Karpas-422 (cell line): ENCODE data around the gene CFAP210. TPM values are rescaled to one million over a fixed set of nuclear protein-coding genes. Genes with fewer than 3 reads are reported as not detected.
"Not testable (repeated sequence)": the region's sequence is repeated elsewhere in the genome, so short reads cannot be mapped to it uniquely, and the experiment has no call there.

Experiments used
- DNase-seq: peaks from one replicate; pipeline ENCODE4 v3.0.0-alpha.2; 2015
- H2AFZ ChIP-seq: fragments of 200-600 bp; sonication (generic); 2 replicates; pipeline ENCODE4 v1.6.1; 2014; ENCODE audit warnings: antibody characterized with exemption, low read length, mixed read lengths
- H3K27ac ChIP-seq: fragments of 200-600 bp; sonication (generic); 2 replicates; pipeline ENCODE4 v1.5.1; 2014; ENCODE audit warnings: mild to moderate bottlenecking, low read length, moderate library complexity
- H3K27me3 ChIP-seq: fragments of 200-600 bp; sonication (generic); 2 replicates; pipeline ENCODE4 v1.6.1; 2014; ENCODE audit warnings: low read length, mixed read lengths
- H3K36me3 ChIP-seq: fragments of 200-600 bp; sonication (generic); 2 replicates; pipeline ENCODE4 v1.6.1; 2014; ENCODE audit warnings: low read length, mixed read lengths; ENCODE audit not compliant: insufficient read depth
- H3K4me1 ChIP-seq: fragments of 200-600 bp; sonication (generic); 2 replicates; pipeline ENCODE4 v1.6.1; 2014; ENCODE audit warnings: mild to moderate bottlenecking, low read length, mixed read lengths
- H3K4me2 ChIP-seq: fragments of 200-600 bp; sonication (generic); 2 replicates; pipeline ENCODE4 v1.6.1; 2014; ENCODE audit warnings: low read length, low read depth, mild to moderate bottlenecking; ENCODE audit not compliant: poor library complexity, severe bottlenecking
- H3K4me3 ChIP-seq: fragments of 200-600 bp; sonication (generic); 2 replicates; pipeline ENCODE4 v1.5.1; 2014; ENCODE audit warnings: mild to moderate bottlenecking, antibody characterized with exemption, low read length, mixed read lengths
- H3K79me2 ChIP-seq: fragments of 200-600 bp; sonication (generic); 2 replicates; pipeline ENCODE4 v1.6.1; 2014; ENCODE audit warnings: mild to moderate bottlenecking, low read length, mixed read lengths
- H3K9ac ChIP-seq: fragments of 200-600 bp; sonication (generic); 2 replicates; pipeline ENCODE4 v1.6.0; 2014; ENCODE audit warnings: low read length
- H3K9me2 ChIP-seq: fragments of 200-600 bp; sonication (generic), shearing (Covaris generic); replicated peaks from 2 replicates; pipeline ENCODE4 v1.6.0; 2014; ENCODE audit warnings: mild to moderate bottlenecking, low read length, moderate library complexity; ENCODE audit not compliant: insufficient read depth
- H3K9me3 ChIP-seq: fragments of 300-700, 200-600 bp; sonication (generic); 2 replicates; pipeline ENCODE4 v1.6.1; 2014; ENCODE audit warnings: low read length, mixed read lengths
- H4K20me1 ChIP-seq: fragments of 200-600 bp; sonication (generic); 2 replicates; pipeline ENCODE4 v1.6.1; 2014; ENCODE audit warnings: mild to moderate bottlenecking, antibody characterized with exemption, low read length, low read depth; ENCODE audit not compliant: insufficient read depth
- small RNA-seq: library from RNA; depleted of rRNA; stranded (forward); fragments of <200 nt; gene quantifications from one replicate; pipeline ENCODE3, GENCODE V24; 2014
- total RNA-seq: library from RNA; depleted of rRNA; stranded (reverse); fragments of >200 nt; shearing (Covaris generic); gene quantifications from 2 replicates; pipeline ENCODE4 v1.2.3, GENCODE V29; 2014; ENCODE audit warnings: low replicate concordance; rRNA removed

Gene CFAP210
- total RNA-seq, 1 experiment from 2014 or later, result 0.07 TPM

DNA sequence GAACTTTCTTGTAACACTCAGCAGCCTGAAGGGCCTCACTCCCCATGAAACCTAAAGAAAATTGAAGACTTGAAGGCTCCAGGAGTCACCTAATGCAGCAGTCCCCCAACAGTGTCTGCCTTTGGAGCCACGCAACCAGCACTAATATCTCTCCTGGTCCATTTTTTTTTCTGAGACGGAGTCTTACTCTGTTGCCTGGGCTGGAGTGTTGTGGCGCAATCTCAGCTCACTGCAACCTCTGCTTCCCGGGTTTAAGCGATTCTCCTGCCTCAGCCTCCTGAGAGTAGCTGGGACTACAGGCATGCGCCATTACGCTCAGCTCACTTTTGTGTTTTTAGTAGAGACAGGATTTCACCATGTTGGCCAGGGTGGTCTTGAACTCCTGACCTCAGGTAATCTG is 97.7 kb downstream of the CFAP210 start:
- not testable (repeated sequence) for H3K27me3 ChIP-seq, H3K36me3 ChIP-seq, H3K4me2 ChIP-seq, DNase-seq, H4K20me1 ChIP-seq, H3K9ac ChIP-seq, H3K27ac ChIP-seq, H2AFZ ChIP-seq, H3K9me2 ChIP-seq, H3K9me3 ChIP-seq, H3K4me1 ChIP-seq, H3K4me3 ChIP-seq
- peaks cover 98% of the 10 kb centered on the region for H3K79me2 ChIP-seq

Small RNA genes within 50 kb of the gene (small RNA-seq; reads per million reads assigned to genes)
- gene RF00432, result not detected

Other genes with a start within 250 kb of the CFAP210 start
- 2.0 and 4.2 TPM in 2 replicates for gene BBS5, start 214.9 kb downstream of the CFAP210 start, total RNA-seq
- 0.07 TPM in 1 of 2 replicates, not detected in the other for gene KLHL41, start 184.7 kb downstream of the CFAP210 start, total RNA-seq
- 28.7 and 46.6 TPM in 2 replicates for gene FASTKD1, start 120.5 kb downstream of the CFAP210 start, total RNA-seq
- gene PPIG, start 110.1 kb downstream of the CFAP210 start, total RNA-seq, result 25.0 and 37.5 TPM in 2 replicates
- gene PHOSPHO2, start 64 bp upstream of the CFAP210 start, total RNA-seq, result 4.6 and 13.0 TPM in 2 replicates
- 24.5 and 30.7 TPM in 2 replicates for gene KLHL23, start 39.4 kb upstream of the CFAP210 start, total RNA-seq
- 129 and 160 TPM in 2 replicates for gene SSB, start 104.5 kb upstream of the CFAP210 start, total RNA-seq
- gene METTL5, start 130.5 kb upstream of the CFAP210 start, total RNA-seq, result 100 and 105 TPM in 2 replicates
- gene UBR3, start 133.0 kb upstream of the CFAP210 start, total RNA-seq, result 26.7 and 50.8 TPM in 2 replicates